ENCODE measurements around the gene C2CD4A.

Gene C2CD4A

GRCh38 chr15:62104401-62104800, 37.6 kb downstream of the C2CD4A start:
- no peak for FAIRE-seq

- FAIRE-seq: no peak
Observed at GRCh38 chr15:62104846-62105245, 38.1 kb downstream of the C2CD4A start.

GRCh38 chr15:62105266-62105665, 38.5 kb downstream of the C2CD4A start:
- FAIRE-seq: no peak

- FAIRE-seq: no peak
Observed at GRCh38 chr15:62106096-62106495, 39.3 kb downstream of the C2CD4A start.

GRCh38 chr15:62107571-62108121, 40.9 kb downstream of the C2CD4A start:
- FAIRE-seq: no peak

GRCh38 chr15:62108411-62108810, 41.6 kb downstream of the C2CD4A start:
- FAIRE-seq: no peak

GRCh38 chr15:62109437-62109836, 42.7 kb downstream of the C2CD4A start:
- FAIRE-seq: no peak

- no peak for FAIRE-seq
Observed at GRCh38 chr15:62109982-62110851, 43.4 kb downstream of the C2CD4A start.

GRCh38 chr15:62112081-62112480, 45.3 kb downstream of the C2CD4A start:
- no peak for FAIRE-seq

- FAIRE-seq: no peak
Observed at GRCh38 chr15:62112616-62113593, 46.1 kb downstream of the C2CD4A start.

GRCh38 chr15:62115847-62116246, 49.1 kb downstream of the C2CD4A start:
- no peak for FAIRE-seq

GRCh38 chr15:62118520-62119226, 51.9 kb downstream of the C2CD4A start:
- FAIRE-seq: no peak

GRCh38 chr15:62119227-62119864, 52.6 kb downstream of the C2CD4A start:
- peak; percentile 50 for FAIRE-seq

GRCh38 chr15:62119874-62120273, 53.1 kb downstream of the C2CD4A start:
- FAIRE-seq: no peak
